SKM-1 treated with dmso at 0.1 percent for 144 hours (cell line): ENCODE data around the gene CPNE2.
"Not testable (repeated sequence)": the region's sequence is repeated elsewhere in the genome, so short reads cannot be mapped to it uniquely, and the experiment has no call there.

ENCODE experiments used
- DNase-seq: peaks from one replicate; lab custom pipeline; 2025; ENCODE audit not compliant: unreplicated experiment; lab: John Stamatoyannopoulos, UW

Gene CPNE2

DNA sequence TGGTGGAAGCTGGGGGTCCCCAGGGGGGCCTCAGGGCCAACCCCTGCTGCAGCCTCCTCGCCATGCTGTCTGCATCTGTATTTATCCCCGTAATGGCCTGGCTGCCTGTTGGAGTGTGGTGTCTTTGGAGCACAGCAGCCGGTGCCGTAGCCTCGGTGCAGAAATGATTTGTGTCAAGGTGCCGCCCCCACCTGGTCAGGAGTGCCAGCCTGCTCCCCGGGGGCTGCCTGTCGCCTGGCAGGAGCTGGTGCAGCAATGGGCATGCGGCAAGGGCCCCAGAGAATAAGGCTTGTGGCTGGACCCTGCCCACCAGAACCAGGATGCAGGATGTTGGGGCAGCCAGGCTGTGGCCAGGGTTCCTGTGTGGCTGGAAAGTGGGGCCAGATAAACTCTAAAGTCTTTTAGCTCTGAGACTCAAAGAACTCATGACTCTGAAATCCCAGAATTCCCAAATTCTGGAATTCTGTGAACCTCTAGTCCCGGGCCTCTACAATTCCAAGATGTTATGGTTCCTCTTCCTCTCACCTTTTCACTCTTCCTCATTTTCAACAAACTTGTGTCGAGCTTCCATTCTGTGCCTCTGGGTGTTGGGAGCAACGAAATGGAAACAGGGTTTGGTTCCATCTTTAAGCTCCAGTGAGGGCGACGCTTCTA is 5.9 kb downstream of the CPNE2 start:
- no peak for DNase-seq

DNA sequence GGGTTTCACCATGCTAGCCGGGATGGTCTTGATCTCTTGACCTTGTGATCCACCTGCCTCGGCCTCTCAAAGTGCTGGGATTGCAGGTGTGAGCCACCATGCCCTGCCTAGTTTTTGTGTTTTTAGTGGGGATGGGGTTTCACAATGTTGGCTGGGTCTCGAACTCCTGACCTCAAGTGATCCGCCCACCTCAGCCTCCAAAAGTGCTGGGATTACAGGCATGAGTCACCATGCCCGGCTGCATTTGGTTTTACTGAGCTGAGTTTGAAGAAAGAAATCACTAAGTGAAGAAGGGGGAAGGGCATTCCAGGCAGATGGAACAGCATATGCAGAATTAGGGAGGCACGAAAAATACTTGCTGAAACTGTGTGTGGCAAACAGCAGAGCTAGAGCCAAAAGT is 7.6 kb downstream of the CPNE2 start:
- not testable (repeated sequence) for DNase-seq

DNA sequence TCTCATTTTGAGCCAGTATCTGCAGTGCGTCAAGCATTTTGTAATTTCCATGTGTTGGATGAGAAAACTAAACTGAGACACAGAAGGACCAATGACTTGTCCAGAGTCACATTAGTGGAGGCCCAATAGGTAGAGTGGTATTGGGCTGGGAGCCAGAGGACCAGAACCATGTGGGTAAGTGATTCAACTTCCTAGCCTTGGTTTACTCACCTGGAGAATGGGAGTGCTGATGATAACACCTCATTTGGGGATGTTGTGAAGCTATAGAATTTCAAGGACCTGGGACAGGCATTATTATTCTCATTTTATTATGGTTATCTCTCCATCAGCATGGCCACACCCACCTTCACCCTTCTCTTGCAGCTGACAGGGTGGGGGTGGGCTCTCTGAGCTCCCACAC is 8.1 kb downstream of the CPNE2 start:
- DNase-seq, result no peak

DNA sequence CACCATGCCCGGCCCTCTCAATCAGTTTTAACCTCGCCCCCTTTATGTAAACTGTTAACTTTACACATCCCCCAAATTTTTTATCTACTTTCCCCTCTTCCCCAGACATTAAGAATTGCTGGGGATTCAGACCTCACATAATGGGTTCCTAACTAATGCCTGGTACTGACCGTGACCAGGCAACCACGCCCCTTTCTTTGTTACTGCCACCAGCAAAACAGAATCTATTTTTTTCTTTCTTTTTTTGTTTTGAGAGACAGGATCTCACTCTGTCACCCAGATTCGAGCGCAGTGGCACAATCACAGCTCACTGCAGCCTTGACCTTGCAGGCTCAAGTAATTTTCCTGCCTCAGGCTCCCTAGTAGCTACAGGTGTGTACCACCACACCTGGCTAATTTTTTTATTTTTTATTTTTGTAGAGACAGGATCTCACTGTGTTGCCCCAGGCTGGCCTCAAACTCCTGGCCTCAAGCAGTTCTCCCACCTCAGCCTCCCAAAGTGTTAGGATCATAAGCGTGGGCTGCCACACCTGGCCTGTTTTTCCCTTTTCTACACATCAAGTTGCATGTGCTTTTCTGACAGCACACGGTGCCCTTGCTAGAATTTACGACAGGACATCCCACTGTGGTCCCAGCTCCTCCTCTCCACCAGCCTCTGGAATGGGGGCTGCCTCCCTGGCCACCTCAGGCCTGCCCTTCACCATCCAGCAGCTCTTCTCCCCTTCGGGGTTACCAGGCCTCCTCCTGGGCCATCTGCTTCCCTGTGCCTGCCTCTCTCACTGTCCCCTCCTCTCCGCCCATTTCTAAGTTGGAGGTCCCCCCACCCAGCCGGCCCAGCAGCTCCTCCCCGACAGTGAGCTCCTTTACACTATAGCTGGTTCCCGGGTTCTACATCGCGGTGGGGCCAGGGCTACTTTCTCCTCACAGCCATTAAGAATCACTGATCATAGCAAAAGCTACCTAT is 10.8 kb downstream of the CPNE2 start:
- DNase-seq, result no peak

DNA sequence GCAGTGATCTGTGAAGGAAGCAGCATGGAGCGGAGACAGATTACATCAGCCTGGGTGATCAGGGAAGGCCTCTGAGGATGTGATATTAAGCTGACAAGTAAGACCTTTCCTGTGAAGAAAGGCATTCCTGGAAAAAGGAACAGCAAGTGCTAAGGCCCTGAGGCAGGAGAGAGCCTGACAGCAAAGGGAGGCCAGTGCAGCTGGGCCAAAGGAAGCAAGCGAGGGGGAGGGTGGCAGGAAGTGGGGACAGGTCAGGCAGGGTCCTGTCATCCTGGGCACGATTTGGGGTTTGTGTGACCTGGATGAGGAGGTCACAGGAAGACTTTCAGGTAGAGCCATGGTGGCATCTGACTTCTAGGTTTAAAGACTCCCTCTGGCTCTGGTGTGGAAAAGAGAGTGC is 12.3 kb downstream of the CPNE2 start:
- no peak for DNase-seq

DNA sequence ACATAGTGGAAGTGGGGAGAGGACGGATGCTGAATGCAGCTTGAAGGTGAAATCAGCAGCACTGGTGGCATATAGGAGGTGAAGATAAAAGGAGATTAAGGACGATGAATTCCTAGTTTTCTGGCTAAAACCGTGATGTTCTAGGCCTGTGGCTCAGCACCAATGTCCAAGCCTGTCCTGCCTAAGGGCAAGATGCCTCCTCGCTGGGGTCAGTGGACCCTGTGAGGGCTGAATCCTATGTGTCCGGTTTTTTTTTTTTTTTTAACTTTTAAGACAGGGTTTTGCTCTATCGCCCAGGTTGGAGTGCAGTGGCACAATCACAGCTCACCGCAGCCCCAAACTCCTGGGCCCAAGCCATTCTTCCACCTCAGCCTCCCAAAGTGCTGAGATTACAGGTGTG is 12.8 kb downstream of the CPNE2 start:
- DNase-seq, result no peak

DNA sequence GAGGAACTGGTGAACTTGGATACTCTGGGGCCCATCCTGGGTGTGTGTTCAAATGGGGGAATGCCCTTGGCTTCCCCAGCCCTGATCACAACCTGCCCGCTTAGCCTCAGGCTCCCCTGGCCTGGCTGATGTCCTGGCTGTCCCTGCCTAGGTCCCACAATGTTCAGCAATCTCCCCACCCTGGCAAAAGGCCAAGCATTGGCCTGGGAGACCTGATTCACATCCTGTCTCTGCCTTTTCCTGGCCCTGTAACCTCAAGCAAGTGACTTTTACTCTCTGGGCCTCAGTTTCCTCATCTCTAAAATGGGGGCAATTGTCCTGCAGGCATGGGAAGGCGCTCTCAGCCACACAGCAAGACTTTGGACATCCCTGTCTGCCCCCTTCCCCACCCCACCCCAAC is 14.4 kb downstream of the CPNE2 start:
- DNase-seq, result no peak

DNA sequence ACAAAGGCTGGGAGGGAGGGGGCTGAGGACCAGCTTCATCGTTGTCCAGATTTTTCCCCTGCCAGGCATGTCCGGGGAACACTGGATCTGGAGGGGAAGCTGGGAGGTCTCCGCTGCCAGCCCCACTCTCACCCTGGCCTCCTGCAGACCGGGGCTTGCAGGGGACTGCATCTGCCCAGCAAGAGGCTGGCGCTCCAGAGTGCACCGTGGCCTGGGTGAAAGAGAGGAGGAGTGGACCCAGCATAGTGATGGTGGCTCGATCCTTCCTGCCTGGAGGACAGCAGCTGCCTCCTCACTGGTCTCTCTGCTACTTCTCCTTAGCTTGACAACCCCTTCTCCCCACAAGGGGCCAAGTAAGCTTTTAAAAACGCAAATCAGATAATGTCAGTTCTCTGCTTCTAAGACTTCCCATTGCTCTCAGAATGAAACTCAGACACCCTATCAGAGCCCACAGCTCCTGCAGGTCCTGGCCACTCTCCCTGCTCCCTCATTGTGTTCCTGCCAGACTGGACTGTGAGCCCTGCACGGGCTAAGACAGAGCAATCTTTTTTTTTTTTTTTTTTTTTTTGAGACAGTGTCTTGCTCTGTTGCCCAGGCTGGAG is 15.0 kb downstream of the CPNE2 start:
- no peak for DNase-seq

DNA sequence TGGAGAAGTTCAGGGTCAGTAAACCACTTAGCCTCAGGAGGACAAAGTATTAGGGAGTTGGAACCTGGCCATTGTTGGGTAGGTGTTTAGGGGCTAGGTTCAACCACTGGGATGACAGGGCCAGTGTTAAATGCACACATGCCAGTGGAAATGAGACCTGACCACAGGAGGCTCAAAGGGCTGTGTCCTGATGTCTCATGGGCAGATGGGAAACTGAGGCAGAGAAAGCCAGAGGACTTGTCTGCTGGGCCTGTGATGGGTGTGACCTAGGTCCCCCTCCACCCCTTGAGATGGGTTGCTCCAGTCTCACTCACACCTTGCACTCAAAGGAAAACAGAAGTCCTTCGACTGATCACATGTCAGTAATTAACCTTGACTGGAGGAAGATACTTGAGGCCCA is 16.0 kb downstream of the CPNE2 start:
- no peak for DNase-seq

DNA sequence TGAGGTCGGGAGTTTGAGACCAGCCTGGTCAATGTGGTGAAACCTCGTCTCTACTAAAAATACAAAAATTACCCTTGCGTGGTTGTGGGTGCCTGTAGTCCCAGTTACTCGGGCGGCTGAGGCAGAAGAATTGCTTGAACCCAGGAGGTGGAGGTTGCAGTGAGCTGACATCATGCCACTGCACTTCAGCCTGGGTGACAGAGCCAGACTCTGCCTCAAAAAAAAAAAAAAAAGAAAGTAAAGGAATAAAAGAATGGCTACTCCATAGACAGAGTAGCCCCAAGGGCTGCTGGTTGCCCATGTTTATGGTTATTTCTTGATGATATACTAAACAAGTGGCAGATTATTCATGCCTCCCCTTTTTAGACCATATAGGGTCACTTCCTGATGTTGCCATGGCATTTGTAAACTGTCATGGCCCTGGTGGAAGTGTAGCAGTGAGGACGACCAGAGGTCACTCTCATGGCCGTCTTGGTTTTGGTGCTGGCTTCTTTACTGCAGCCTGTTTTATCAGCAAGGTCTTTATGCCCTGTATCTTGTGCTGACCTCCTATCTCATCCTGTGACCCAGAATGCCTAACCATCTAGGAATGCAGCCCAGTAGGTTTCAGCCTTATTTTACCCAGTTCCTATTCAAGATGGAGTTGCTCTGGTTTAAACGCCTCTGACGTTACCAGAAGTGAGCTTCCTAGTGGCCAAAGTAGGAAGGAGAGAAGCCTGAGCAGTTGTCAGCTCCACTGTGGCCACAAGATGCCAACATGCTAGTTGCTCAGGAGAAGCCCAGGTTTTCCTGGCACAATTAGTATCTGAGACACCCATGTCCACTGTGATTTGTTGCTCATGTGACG is 17.1 kb downstream of the CPNE2 start:
- DNase-seq, result not testable (repeated sequence)

DNA sequence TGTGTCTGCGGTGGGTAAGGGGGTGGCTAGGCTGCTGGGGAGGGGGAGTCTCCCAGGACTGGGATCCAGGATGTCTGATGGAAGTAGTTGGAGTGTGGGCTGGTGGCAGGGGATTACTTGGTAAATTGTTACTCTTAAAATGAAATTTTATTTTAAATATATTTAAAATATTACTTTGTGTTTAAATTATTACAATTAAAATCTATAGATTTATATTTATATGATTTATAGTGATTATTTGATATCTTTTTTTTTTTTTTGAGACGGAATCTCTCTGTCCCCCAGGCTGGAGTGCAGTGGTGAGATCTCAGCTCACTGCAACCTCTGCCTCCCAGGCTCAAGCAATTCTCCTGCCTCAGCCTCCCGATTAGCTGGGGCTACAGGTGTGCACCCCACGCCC is 18.6 kb downstream of the CPNE2 start:
- DNase-seq, result no peak

DNA sequence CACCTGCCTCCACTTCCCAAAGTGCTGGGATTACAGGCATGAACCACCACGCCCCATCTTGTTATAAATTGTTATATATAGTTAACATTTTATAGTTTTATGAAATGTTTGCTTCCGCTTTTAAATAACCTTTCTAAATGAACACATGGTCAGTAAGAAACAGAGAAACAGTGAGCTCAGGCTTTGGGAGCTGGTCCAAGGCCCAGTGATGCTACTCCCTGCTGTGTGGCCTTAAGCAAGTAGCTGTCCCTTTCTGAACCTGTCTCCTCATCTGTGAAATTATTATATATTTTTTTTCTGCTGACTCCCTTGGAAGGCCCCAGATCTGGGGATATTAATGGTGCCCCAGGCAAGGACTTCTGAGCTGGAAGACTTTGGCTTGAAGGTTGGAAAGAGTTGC is 19.0 kb downstream of the CPNE2 start:
- DNase-seq, result no peak

DNA sequence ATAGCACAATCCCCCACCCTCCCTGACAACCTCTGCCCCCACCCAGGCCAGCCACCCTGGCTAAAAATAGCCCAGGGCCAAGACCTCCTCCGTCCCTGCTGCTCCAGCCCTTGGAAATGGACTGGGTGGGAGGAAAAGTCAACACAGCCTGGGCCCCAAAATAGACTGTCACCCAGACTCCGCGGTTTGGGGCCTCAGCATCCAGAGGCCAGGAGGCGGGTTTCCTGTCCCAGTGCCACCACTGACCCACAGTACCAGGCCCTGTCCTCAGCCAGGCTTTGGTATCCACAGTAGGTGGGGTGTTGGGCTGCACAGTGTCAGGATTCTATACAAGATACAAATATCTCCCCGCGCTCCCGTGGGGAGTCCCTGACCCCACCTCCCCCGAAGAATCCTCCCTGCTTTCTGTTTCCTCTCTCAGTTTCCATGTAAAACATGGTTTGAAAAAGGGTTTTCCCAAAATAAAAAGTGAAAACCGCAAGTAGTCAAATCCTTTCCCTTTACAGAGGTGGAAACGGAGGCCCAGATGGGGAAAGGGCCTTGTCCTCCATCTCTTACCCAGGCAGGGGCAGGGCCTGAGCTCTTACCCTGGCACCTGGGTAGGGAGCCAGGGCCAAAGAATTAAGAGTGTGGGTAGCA is 20.1 kb downstream of the CPNE2 start:
- no peak for DNase-seq

DNA sequence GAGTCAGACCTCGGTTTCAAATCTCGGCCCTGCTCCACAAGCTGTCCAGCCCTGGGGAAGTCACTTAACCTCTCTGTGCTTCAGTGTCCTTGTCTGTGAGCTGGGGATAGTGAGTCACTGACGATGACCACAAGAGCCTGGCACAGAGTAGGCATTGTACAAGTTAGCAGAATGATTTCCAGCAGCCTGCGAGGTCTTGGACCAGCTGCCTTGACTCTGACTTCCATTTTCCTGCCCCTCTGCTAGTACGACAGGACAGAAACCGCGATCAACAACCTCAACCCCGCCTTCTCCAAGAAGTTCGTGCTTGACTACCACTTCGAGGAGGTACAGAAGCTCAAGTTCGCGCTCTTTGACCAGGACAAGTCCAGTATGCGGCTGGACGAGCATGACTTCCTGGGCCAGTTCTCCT is 20.7 kb downstream of the CPNE2 start:
- no peak for DNase-seq

DNA sequence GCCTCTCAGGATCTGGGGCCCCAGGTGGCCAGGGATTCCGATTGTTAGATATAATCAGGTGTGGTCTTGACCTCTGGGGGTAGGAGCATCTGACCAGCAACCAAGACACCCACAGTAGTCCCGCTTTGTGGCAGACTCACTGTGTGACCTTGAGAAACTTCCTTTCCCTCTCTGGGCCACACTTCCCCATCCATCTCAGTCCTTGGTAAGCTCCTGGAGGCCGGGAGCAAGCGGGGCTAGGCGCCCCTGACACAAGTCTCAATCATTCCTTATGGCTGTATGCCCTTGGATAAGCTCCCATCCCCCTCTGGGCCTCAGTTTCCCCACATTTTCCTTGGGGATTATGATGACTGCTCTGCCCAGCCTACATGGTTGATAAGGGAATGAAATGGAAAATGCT is 21.3 kb downstream of the CPNE2 start:
- no peak for DNase-seq

DNA sequence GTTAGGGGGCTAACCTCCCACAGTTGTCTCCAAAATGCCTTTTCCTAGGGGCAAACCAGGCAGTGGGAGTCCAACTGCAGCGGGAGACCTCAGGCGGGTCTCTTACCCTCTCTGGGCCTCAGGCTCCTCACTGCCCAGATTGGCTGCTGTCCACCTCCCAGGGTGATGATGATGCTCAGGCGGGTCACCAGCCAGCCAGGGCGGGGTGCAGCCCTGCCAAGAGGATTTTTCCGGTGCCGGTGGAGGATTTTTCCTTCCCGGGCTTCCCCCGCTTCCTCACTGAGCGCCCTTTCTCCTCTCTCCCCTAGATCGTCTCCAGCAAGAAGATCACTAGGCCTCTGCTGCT is 22.8 kb downstream of the CPNE2 start:
- DNase-seq, result no peak

DNA sequence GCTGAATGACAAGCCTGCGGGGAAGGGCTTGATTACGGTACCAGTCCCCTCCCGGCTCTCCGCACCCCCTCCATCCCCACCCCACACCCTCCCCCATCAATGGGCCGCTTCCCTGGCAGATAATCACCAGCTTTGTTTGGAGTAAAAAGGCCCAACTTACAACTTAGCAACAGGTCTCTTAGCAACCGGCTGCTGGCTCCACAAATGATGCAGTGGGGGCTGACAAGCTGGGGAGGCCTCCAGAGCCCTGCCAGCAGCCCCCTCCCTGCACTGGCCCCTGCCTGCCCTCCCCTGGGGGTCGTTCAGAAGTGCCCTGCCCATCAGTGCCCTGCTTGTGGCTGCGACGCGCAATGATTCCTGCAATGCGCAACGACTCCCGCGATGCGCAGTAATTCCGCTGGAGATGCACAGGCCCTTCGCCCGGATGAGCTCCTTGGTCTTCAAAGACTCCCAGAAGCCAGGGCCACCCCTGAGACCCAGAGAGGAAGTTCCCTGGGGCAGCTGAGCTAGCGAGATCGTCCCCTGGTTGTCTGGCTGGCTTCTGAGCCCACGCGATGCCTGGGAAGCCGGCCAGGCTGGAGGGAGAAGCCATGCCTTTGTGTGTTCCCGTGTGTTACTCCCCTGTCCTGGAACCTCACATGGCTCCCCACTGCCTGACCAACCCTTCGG is 23.3 kb downstream of the CPNE2 start:
- DNase-seq, result no peak

DNA sequence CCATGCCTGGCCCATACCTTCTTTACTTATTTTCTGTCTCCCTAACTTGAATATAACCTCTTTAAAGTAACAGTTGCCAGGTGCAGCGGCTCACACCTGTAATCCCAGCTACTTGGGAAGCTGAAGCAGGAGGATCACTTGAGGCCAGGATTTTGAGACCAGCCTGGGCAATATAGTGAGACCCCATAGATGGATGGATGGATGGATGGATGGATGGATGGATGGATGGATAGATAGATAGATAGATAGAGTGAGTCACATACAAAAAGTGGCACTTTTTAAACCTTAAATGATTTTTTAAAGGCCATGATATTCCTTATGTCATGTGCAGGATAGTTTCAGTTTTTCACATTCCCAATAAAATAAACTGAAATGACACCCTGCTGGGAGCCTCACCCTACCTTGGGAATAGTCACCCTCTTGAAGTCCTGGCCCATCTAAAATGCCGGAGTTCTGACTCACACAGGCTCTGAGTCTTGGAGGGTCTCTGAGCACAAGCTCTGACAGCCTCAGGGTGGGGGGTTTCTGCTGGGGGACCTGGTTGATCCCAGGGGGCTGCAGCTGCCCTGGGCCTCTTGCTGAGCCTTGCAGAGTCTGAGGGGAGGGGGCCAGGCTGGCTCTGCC is 26.2 kb downstream of the CPNE2 start:
- DNase-seq, result no peak

DNA sequence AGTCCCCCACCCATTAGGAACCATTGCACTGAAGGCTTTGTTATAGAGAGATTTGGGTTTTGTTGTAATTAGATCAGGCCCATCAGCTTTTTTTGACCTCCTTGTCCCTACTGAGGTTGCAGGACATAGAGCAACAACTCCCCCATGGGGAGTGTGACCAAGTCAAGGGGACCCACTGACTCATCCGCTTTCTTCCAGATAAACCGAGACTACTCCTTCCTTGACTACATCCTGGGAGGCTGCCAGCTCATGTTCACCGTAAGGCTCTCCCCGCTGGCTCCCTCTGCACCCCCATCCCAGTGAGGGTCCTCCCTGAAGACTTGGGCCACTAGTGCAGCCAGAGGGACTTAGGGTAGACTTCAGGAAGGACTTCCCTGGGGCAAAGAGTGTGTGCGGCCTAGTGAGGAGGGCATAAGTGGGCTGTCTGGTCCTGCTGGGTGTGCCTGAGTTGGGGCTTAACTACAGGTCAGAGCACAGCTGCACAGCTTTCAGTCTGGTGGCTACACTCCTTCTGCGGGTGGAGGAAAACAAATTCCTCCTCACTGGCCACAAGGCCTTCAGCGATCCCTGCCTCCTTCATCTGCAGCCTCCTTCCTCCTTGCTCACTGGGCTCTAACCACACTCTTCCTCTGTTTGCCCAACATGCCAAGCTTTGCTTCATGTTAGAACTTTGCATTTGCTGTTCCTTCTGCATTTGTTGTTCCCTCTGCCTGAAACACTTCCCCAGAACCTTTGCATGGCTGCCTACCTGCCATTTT is 31.0 kb downstream of the CPNE2 start:
- peak; percentile 87 for DNase-seq
